IPS DF 4.7 (cell line): Measurements from ENCODE around the gene PLP1.
A peak's percentile ranks its signal among the peaks of the same experiment; 100 is the strongest.
"Not testable (repeated sequence)": the region's sequence is repeated elsewhere in the genome, so short reads cannot be mapped to it uniquely, and the experiment has no call there.

ENCODE experiments used
- DNase-seq: peaks from one replicate; pipeline ENCODE4 v3.0.0-alpha.2; 2013; ENCODE audit warnings: low spot score; ENCODE audit errors: extremely low read depth

PLP1 gene

GRCh38 chrX:103776546-103776945 is at the start of gene PLP1:
Gene PLP1, plus strand, starts transcription at chrX:103776840. Its CDS starts 156 bp downstream, at chrX:103776996.
- DNase-seq, result no peak

GRCh38 chrX:103727115-103727514 is 49.5 kb upstream of the PLP1 start:
- DNase-seq, result no peak

GRCh38 chrX:103729015-103729414 is 47.6 kb upstream of the PLP1 start:
- no peak for DNase-seq

- no peak for DNase-seq
Observed at GRCh38 chrX:103730147-103730795, 46.4 kb upstream of the PLP1 start.

GRCh38 chrX:103730796-103731493 is 45.7 kb upstream of the PLP1 start:
- DNase-seq, result no peak

GRCh38 chrX:103733017-103733416 is 43.6 kb upstream of the PLP1 start:
- DNase-seq, result no peak

- DNase-seq, result no peak
Observed at GRCh38 chrX:103734125-103734760, 42.4 kb upstream of the PLP1 start.

- DNase-seq, result no peak
Observed at GRCh38 chrX:103737696-103738095, 38.9 kb upstream of the PLP1 start.

- DNase-seq, result no peak
Observed at GRCh38 chrX:103739421-103739820, 37.2 kb upstream of the PLP1 start.

GRCh38 chrX:103741879-103742278 is 34.8 kb upstream of the PLP1 start:
- no peak for DNase-seq

GRCh38 chrX:103742339-103742738 is 34.3 kb upstream of the PLP1 start:
- DNase-seq, result peak; percentile 71

- no peak for DNase-seq
Observed at GRCh38 chrX:103747163-103747562, 29.5 kb upstream of the PLP1 start.

- no peak for DNase-seq
Observed at GRCh38 chrX:103754401-103754800, 22.2 kb upstream of the PLP1 start.

- DNase-seq, result no peak
Observed at GRCh38 chrX:103756736-103757135, 19.9 kb upstream of the PLP1 start.

GRCh38 chrX:103758555-103758954 is 18.1 kb upstream of the PLP1 start:
- DNase-seq, result no peak

GRCh38 chrX:103763541-103763940 is 13.1 kb upstream of the PLP1 start:
- not testable (repeated sequence) for DNase-seq

- DNase-seq, result not testable (repeated sequence)
Observed at GRCh38 chrX:103766813-103767555, 9.7 kb upstream of the PLP1 start.

GRCh38 chrX:103773445-103773844 is 3.2 kb upstream of the PLP1 start:
- no peak for DNase-seq

- DNase-seq, result no peak
Observed at GRCh38 chrX:103774070-103774642, 2.5 kb upstream of the PLP1 start.

GRCh38 chrX:103779141-103779789 is 2.6 kb downstream of the PLP1 start:
- no peak for DNase-seq
